ENCODE results near the gene NHLRC4. TPM values are rescaled to one million over a fixed set of nuclear protein-coding genes. Genes with fewer than 3 reads are reported as not detected.

The NHLRC4 gene
- total RNA-seq, 1 donor from 2014 or later, result 1.4 TPM

DNA sequence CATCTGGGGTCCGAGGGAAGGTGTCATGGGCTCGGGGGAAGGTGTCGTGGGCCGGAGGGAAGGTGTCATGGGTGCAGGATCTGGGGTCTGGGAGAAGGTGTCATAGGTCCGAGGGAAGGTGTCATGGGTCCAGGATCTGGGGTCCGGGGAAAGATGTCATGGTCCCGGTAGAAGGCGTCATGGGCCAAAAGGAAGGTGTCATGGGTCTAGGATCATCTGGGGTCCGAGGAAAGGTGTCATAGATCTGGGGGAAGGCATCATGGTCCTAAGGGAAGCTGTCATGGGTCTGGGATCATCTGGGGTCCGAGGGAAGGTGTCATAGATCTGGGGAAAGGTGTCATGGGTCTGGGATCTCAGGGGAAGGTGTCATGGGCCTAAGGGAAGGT, 24.0 kb downstream of the NHLRC4 start:
- H3K9me3 Mint-ChIP-seq (ENCODE audit: low read depth), result no peaks in the 10 kb centered on the region
- no peak for DNase-seq (ENCODE audit: low spot score, unreplicated experiment)
- peaks cover 3% of the 10 kb centered on the region for H3K36me3 Mint-ChIP-seq (ENCODE audit: insufficient read depth)
- H3K27ac Mint-ChIP-seq, result peak overlapping the region; percentile 90
- H3K27me3 Mint-ChIP-seq, result peaks cover 6% of the 10 kb centered on the region
- TF ChIP-seq, protein P1, sequence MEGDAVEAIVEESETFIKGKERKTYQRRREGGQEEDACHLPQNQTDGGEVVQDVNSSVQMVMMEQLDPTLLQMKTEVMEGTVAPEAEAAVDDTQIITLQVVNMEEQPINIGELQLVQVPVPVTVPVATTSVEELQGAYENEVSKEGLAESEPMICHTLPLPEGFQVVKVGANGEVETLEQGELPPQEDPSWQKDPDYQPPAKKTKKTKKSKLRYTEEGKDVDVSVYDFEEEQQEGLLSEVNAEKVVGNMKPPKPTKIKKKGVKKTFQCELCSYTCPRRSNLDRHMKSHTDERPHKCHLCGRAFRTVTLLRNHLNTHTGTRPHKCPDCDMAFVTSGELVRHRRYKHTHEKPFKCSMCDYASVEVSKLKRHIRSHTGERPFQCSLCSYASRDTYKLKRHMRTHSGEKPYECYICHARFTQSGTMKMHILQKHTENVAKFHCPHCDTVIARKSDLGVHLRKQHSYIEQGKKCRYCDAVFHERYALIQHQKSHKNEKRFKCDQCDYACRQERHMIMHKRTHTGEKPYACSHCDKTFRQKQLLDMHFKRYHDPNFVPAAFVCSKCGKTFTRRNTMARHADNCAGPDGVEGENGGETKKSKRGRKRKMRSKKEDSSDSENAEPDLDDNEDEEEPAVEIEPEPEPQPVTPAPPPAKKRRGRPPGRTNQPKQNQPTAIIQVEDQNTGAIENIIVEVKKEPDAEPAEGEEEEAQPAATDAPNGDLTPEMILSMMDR (IDR thresholded peaks at IDR 0.05; ENCODE audit: unreplicated experiment), result no peak
- peak overlapping the region; percentile 80 for H3K4me3 Mint-ChIP-seq (ENCODE audit: low read depth)
- H3K4me1 Mint-ChIP-seq (ENCODE audit: low read depth), result peaks cover 23% of the 10 kb centered on the region

DNA sequence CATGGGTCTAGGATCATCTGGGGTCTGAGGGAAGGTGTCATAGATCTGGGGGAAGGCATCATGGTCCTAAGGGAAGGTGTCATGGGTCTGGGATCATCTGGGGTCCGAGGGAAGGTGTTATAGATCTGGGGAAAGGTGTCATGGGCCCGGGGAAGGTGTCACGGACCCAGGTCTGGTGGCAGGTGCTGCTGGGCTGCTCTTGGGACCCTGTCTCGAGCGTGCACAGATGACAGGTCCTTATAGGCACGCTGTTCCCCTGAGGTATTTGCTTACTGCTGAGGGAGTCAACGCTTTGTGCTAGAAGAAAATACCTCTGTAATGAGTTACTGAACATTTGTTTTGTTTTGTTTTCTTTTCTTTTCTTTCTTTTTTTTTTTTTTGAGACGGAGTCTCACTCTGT, 24.4 kb downstream of the NHLRC4 start:
- TF ChIP-seq, protein P1 (IDR thresholded peaks at IDR 0.05; ENCODE audit: unreplicated experiment), result no peak
- DNase-seq (ENCODE audit: low spot score, unreplicated experiment), result no peak
- Mint-ChIP-seq H3K9me3 (ENCODE audit: low read depth) (no peaks in the 10 kb centered on the region), H3K27me3 (peaks cover 3% of the 10 kb centered on the region), H3K27ac (peak overlapping the region; percentile 90), H3K4me3 (ENCODE audit: low read depth) (peak overlapping the region; percentile 80), H3K4me1 (ENCODE audit: low read depth) (peaks cover 23% of the 10 kb centered on the region), H3K36me3 (ENCODE audit: insufficient read depth) (peaks cover 3% of the 10 kb centered on the region)

GRCh38 chr16:591892-592517, 25.2 kb downstream of the NHLRC4 start:
- no peak overlapping the region for H3K27ac Mint-ChIP-seq
- H3K4me1 Mint-ChIP-seq (ENCODE audit: low read depth), result peaks cover 23% of the 10 kb centered on the region
- H3K4me3 Mint-ChIP-seq (ENCODE audit: low read depth), result peak overlapping the region; percentile 80
- H3K36me3 Mint-ChIP-seq (ENCODE audit: insufficient read depth), result peaks cover 7% of the 10 kb centered on the region
- H3K27me3 Mint-ChIP-seq, result no peaks in the 10 kb centered on the region
- H3K9me3 Mint-ChIP-seq (ENCODE audit: low read depth), result no peaks in the 10 kb centered on the region
- DNase-seq (ENCODE audit: low spot score, unreplicated experiment), result no peak
- TF ChIP-seq, protein P1 (IDR thresholded peaks at IDR 0.05; ENCODE audit: unreplicated experiment), result no peak

- no peak overlapping the region for H3K27ac Mint-ChIP-seq
- TF ChIP-seq, protein P1 (IDR thresholded peaks at IDR 0.05; ENCODE audit: unreplicated experiment), result no peak
- no peaks in the 10 kb centered on the region for H3K9me3 Mint-ChIP-seq (ENCODE audit: low read depth)
- H3K27me3 Mint-ChIP-seq, result no peaks in the 10 kb centered on the region
- peaks cover 7% of the 10 kb centered on the region for H3K36me3 Mint-ChIP-seq (ENCODE audit: insufficient read depth)
- H3K4me3 Mint-ChIP-seq (ENCODE audit: low read depth), result no peak overlapping the region
- no peak for DNase-seq (ENCODE audit: low spot score, unreplicated experiment)
- peaks cover 20% of the 10 kb centered on the region for H3K4me1 Mint-ChIP-seq (ENCODE audit: low read depth)
Observed at GRCh38 chr16:592518-593306, 25.9 kb downstream of the NHLRC4 start.

- H3K27ac Mint-ChIP-seq, result peak overlapping the region; percentile 89
- DNase-seq (ENCODE audit: low spot score, unreplicated experiment), result no peak
- TF ChIP-seq, protein P1 (IDR thresholded peaks at IDR 0.05; ENCODE audit: unreplicated experiment), result no peak
- H3K4me3 Mint-ChIP-seq (ENCODE audit: low read depth), result peak overlapping the region; percentile 40
- no peaks in the 10 kb centered on the region for H3K9me3 Mint-ChIP-seq (ENCODE audit: low read depth)
- peaks cover 19% of the 10 kb centered on the region for H3K4me1 Mint-ChIP-seq (ENCODE audit: low read depth)
- peaks cover 7% of the 10 kb centered on the region for H3K36me3 Mint-ChIP-seq (ENCODE audit: insufficient read depth)
- H3K27me3 Mint-ChIP-seq, result no peaks in the 10 kb centered on the region
Observed at GRCh38 chr16:593406-593805, 26.6 kb downstream of the NHLRC4 start.

Measured in progenitor cell of endocrine pancreas (in vitro differentiated cells).